DND-41 (cell line): ENCODE results near the gene MCM7.
A peak's percentile ranks its signal among the peaks of the same experiment; 100 is the strongest.

Experiments
- ATAC-seq: fragments of 200-7000 bp; cut with Tn5 transposase; 3 replicates; pipeline ENCODE4 v1.9.1; 2021; ENCODE audit warnings: low read depth; ENCODE audit not compliant: insufficient read depth
- DNase-seq: peaks from one replicate; pipeline ENCODE4 v3.0.0-alpha.2; 2020
- H2AFZ ChIP-seq: 2 replicates; pipeline ENCODE4 v1.6.0; 2012; ENCODE audit warnings: low read depth, low read length
- H3K27ac ChIP-seq: 2 replicates; pipeline ENCODE4 v1.5.1; 2012; ENCODE audit warnings: low read length, inconsistent platforms
- H3K27me3 ChIP-seq: fragments of 200-600 bp; sonication (generic); 2 replicates; pipeline ENCODE4 v1.6.0; 2012; ENCODE audit warnings: low read length, mild to moderate bottlenecking, inconsistent platforms; ENCODE audit not compliant: insufficient read depth, poor library complexity
- H3K36me3 ChIP-seq: 2 replicates; pipeline ENCODE4 v1.5.1; 2012; ENCODE audit warnings: low read length, inconsistent platforms; ENCODE audit not compliant: insufficient read depth
- H3K4me1 ChIP-seq: 2 replicates; pipeline ENCODE4 v1.5.1; 2012; ENCODE audit warnings: mild to moderate bottlenecking, low read length; ENCODE audit not compliant: insufficient read depth
- H3K4me2 ChIP-seq: 2 replicates; pipeline ENCODE4 v1.6.0; 2012; ENCODE audit warnings: mild to moderate bottlenecking, moderate library complexity, low read length, inconsistent platforms; ENCODE audit not compliant: insufficient read depth
- H3K4me3 ChIP-seq, 2 experiments: fragments of 200-600 bp in 1 of 2; shearing (Covaris generic) in 1 of 2; 2 replicates each; pipeline ENCODE4 v1.5.1; 2012 to 2016; ENCODE audit warnings: inconsistent platforms in 2 of 2, low read length in 2 of 2, mild to moderate bottlenecking in 2 of 2, low read depth in 1 of 2, moderate library complexity in 1 of 2
- H3K79me2 ChIP-seq: 2 replicates; pipeline ENCODE4 v1.6.0; 2012; ENCODE audit warnings: low read length, inconsistent platforms; ENCODE audit not compliant: insufficient read depth
- H3K9ac ChIP-seq: 2 replicates; pipeline ENCODE4 v1.6.0; 2012; ENCODE audit warnings: low read depth, mild to moderate bottlenecking, inconsistent platforms, low read length, moderate library complexity
- H3K9me3 ChIP-seq: 2 replicates; pipeline ENCODE4 v1.5.1; 2012; ENCODE audit warnings: low read length, moderate library complexity, mild to moderate bottlenecking, inconsistent platforms; ENCODE audit not compliant: insufficient read depth, severe bottlenecking
- H4K20me1 ChIP-seq: 2 replicates; pipeline ENCODE4 v1.6.0; 2012; ENCODE audit warnings: low read length; ENCODE audit not compliant: insufficient read depth
- CTCF ChIP-seq: IDR thresholded peaks from 2 replicates; pipeline ENCODE4 v1.5.1; 2012; ENCODE audit warnings: borderline replicate concordance, low read length, moderate library complexity, mild to moderate bottlenecking; ENCODE audit not compliant: poor library complexity, severe bottlenecking; ENCODE audit errors: extremely low read depth
- EZH2 ChIP-seq: IDR thresholded peaks from 3 replicates; pipeline ENCODE4 v1.6.1; 2012; ENCODE audit warnings: borderline replicate concordance, low read depth, mild to moderate bottlenecking, moderate library complexity, low read length, inconsistent platforms; ENCODE audit not compliant: severe bottlenecking

MCM7 gene

DNA sequence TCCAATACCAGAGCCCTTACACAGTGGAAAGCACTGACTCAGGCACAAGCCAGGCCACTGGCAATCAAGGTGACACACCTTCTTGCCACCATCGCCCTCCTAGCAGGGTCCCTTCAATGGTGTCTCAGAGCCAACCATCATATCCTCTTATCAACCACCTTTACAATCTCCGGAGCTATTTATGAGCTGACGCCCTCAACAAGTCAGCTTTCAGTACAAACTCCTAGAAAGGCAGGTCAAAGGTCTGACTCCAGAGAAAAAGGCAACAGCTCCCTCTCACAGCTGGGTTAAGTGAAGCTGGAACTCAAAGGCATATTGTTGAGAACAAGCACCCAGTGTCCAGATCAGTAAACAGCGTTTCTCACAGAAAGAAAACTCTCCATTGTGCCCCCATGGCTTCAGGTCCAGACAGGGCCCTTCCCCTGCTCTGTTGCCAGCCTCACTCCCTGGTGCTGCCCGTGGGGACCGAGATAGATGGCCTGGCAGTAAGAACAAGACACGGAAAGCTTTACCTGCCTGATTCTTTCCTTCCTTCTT lies 22.1 kb downstream of the MCM7 start:
- Histone ChIP-seq H4K20me1 (peaks cover 21% of the 10 kb centered on the region), H2AFZ (no peak overlapping the region), H3K79me2 (peaks cover 70% of the 10 kb centered on the region), H3K9ac (peak overlapping the region; percentile 90; the same call in 1 of the 2 replicates), H3K36me3 (peaks cover 64% of the 10 kb centered on the region), H3K27me3 (no peaks in the 10 kb centered on the region), H3K4me3 (peak overlapping the region in 1 of 2 experiments; percentile 92; a peak in 1 of 4 replicates), H3K4me2 (peak overlapping the region; percentile 79), H3K4me1 (peaks cover 34% of the 10 kb centered on the region), H3K9me3 (no peaks in the 10 kb centered on the region), H3K27ac (no peak overlapping the region)
- no peak for DNase-seq
- no peak for ATAC-seq
- no peak for TF ChIP-seq CTCF
- TF ChIP-seq EZH2, result no peak

DNA sequence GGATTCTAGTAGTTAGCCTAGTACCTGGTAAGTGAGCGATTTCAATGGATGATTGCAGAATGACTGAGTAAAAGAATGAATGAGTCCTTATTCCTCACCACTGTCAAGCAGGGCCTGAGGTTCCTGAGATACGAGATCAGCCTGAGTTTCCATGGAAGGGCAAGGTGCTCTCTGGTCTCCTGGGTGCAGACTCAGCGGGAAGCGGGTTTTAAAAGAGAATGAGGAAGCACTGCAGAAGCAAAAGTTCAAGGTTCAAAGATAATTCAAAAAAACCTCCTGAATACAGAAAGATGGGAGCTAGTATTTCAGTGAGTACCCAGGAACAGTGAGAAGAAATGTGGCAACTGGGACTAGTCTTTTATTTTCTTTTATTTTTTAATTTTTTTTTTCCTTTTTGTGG lies 24.0 kb downstream of the MCM7 start:
- Histone ChIP-seq H3K9ac (no peak overlapping the region), H3K4me3 (no peak overlapping the region), H3K79me2 (peaks cover 71% of the 10 kb centered on the region), H3K9me3 (peaks cover 8% of the 10 kb centered on the region), H4K20me1 (peaks cover 21% of the 10 kb centered on the region), H3K27ac (no peak overlapping the region), H2AFZ (no peak overlapping the region), H3K27me3 (no peaks in the 10 kb centered on the region), H3K36me3 (peaks cover 83% of the 10 kb centered on the region), H3K4me1 (peaks cover 30% of the 10 kb centered on the region), H3K4me2 (no peak overlapping the region)
- TF ChIP-seq CTCF (no peak), EZH2 (no peak)
- DNase-seq (no peak), ATAC-seq (no peak)

- ATAC-seq, result no peak
- no peak for DNase-seq
Measured at GRCh38 chr7:100075418-100075817, 25.8 kb downstream of the MCM7 start.

More at GRCh38 chr7:100075418-100075817, 25.8 kb downstream of the MCM7 start:
- H3K79me2 ChIP-seq, result peaks cover 59% of the 10 kb centered on the region
- H3K36me3 ChIP-seq, result peaks cover 95% of the 10 kb centered on the region
- no peak overlapping the region for H3K4me3 ChIP-seq
- H3K4me2 ChIP-seq, result no peak overlapping the region
- no peaks in the 10 kb centered on the region for H3K27me3 ChIP-seq
- TF ChIP-seq EZH2 (no peak), CTCF (no peak)
- peaks cover 21% of the 10 kb centered on the region for H4K20me1 ChIP-seq
- no peak overlapping the region for H3K27ac ChIP-seq
- no peak overlapping the region for H3K9ac ChIP-seq
- no peak overlapping the region for H2AFZ ChIP-seq
- H3K4me1 ChIP-seq, result peaks cover 20% of the 10 kb centered on the region
- peaks cover 24% of the 10 kb centered on the region for H3K9me3 ChIP-seq
